ENCODE measurements around the gene TERT.
"Not testable (repeated sequence)": the region's sequence is repeated elsewhere in the genome, so short reads cannot be mapped to it uniquely, and the experiment has no call there.

Gene TERT

DNA sequence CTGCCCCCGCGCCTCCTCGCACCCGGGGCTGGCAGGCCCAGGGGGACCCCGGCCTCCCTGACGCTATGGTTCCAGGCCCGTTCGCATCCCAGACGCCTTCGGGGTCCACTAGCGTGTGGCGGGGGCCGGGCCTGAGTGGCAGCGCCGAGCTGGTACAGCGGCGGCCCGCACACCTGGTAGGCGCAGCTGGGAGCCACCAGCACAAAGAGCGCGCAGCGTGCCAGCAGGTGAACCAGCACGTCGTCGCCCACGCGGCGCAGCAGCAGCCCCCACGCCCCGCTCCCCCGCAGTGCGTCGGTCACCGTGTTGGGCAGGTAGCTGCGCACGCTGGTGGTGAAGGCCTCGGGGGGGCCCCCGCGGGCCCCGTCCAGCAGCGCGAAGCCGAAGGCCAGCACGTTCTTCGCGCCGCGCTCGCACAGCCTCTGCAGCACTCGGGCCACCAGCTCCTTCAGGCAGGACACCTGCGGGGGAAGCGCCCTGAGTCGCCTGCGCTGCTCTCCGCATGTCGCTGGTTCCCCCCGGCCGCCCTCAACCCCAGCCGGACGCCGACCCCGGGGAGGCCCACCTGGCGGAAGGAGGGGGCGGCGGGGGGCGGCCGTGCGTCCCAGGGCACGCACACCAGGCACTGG lies 548 bp downstream of the TERT start:
- no peak for DNase-seq (ENCODE audit: low read depth)

DNA sequence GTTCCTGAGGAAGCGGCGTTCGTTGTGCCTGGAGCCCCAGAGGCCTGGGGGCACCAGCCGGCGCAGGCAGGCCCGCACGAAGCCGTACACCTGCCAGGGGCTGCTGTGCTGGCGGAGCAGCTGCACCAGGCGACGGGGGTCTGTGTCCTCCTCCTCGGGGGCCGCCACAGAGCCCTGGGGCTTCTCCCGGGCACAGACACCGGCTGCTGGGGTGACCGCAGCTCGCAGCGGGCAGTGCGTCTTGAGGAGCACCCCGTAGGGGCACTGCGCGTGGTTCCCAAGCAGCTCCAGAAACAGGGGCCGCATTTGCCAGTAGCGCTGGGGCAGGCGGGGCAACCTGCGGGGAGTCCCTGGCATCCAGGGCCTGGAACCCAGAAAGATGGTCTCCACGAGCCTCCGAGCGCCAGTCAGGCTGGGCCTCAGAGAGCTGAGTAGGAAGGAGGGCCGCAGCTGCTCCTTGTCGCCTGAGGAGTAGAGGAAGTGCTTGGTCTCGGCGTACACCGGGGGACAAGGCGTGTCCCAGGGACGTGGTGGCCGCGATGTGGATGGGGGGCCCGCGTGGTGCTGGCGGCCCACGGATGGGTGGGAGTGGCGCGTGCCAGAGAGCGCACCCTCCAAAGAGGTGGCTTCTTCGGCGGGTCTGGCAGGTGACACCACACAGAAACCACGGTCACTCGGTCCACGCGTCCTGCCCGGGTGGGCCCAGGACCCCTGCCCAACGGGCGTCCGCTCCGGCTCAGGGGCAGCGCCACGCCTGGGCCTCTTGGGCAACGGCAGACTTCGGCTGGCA lies 1.3 kb downstream of the TERT start:
- DNase-seq (ENCODE audit: low read depth), result no peak

DNA sequence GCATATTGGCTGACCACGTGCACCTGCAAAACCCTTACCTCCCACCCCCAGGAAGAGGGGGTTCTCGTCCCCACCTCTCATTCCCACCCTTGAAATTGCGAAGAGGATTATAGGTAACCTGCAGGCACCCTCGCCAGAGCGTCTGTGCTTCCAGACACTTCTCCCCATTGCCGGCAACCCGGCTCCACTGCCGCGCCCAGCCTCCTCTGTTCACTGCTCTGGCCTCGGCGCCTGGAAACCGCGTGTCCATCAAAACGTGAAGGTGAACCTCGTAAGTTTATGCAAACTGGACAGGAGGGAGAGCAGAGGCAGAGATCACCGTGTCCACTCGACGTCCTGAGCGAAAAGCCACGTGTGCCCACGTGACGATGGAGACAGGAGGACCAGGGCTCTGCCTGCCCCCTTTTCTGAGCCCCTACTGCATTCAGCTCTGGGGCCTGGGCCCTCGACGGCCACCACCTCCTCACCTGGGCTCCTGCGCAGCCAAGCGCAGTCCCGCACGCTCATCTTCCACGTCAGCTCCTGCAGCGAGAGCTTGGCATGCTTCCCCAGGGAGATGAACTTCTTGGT lies 1.9 kb downstream of the TERT start:
- no peak for DNase-seq (ENCODE audit: low read depth)

DNA sequence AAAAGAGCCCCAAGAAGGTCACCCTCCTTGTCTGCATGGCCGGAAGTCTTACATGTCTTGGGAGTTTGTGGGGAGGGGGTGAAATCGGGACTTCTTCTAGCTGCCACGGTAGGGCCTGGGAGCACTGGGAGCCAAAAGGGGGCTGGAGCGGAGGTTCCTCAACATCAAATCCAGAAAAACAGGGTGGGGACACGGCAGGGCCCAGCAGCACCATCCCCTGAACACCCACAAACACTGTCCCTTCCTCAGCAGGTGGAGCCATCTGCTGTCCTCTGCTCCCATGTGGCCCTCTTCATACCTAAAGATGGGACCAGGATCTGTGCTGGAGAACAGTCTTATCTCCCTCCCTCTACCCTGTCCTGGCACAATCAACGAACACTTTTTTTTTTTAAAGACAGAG lies 2.7 kb downstream of the TERT start:
- DNase-seq (ENCODE audit: low read depth), result no peak

DNA sequence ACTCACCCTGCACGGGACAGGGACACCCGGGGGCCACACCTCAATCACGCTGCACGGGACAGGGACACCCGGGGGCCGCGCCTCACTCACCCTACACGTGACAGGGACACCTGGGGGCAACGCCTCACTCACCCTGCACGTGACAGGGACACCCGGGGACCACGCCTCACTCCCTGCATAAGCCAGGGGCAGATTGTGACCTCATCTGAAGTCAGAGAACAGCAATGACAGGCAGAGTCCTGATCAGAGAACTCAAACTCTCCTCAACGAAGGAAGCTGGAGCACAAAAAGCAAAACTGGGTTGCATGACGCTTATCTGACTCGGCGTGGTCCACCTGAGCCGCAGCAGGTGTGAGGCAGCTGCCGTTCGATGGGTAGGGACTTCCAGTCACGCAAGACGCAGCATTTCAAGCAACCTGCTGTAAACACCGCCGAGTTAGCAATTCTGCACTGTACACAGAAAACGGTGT lies 3.2 kb downstream of the TERT start:
- DNase-seq (ENCODE audit: low read depth), result no peak

DNA sequence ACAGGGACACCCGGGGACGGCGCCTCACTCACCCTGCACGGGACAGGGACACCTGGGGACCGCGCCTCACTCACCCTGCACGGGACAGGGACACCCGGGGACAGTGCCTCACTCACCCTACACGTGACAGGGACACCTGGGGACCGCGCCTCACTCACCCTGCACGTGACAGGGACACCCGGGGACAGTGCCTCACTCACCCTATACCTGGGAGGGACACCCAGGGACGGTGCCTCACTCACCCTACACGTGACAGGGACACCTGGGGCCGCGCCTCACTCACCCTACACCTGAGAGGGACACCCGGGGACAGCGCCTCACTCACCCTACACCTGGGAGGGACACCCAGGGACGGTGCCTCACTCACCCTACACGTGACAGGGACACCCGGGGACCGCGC lies 3.9 kb downstream of the TERT start:
- DNase-seq (ENCODE audit: low read depth), result not testable (repeated sequence)

DNA sequence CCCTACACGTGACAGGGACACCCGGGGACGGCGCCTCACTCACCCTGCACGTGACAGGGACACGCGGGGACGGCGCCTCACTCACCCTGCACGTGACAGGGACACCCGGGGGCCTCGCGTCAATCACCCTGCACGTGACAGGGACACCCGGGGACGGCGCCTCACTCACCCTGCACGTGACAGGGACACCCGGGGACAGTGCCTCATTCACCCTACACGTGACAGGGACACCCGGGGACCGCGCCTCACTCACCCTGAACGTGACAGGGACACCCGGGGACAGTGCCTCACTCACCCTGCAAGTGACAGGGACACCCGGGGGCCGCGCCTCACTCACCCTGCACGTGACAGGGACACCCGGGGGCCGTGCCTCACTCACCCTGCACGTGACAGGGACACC lies 5.3 kb downstream of the TERT start:
- DNase-seq (ENCODE audit: low read depth), result not testable (repeated sequence)

DNA sequence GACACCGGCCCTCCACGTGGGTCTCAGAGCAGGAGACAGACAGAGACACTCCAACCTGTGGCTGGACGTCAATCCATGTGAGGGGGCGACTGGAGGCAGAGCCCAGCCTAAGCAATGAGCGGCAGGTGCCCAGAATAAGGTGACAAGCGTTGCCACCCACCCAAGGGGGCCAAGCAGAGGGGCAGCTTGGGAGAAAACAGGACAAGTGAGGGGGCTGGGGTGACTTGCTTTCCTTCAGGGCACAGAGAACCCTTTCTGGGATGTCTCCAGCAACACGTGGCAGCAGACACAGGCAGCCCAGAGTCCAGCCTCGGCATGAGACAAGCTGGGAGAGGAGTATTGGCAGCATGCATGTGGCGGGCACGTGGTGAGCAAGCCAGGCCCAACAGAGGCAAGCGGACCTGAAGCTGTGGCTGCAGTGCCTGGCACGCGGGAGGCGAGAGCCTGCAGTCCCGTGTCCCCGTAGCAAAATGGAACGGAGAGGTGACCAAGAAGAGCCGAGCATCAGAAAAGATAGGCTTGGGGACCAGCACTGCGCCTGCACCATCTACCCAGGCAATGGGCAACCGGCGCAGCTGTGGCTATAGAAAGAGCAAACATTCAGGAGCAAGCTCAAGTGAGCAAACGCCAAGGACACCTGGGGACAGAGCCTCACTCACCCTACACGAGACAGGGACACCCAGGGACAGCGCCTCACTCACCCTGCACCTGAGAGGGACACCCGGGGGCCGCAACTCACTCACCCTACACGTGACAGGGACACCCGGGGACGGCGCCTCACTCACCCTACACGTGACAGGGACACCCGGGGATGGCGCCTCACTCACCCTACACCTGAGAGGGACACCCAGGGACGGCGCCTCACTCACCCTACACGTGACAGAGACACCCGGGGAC lies 6.2 kb downstream of the TERT start:
- no peak for DNase-seq (ENCODE audit: low read depth)

DNA sequence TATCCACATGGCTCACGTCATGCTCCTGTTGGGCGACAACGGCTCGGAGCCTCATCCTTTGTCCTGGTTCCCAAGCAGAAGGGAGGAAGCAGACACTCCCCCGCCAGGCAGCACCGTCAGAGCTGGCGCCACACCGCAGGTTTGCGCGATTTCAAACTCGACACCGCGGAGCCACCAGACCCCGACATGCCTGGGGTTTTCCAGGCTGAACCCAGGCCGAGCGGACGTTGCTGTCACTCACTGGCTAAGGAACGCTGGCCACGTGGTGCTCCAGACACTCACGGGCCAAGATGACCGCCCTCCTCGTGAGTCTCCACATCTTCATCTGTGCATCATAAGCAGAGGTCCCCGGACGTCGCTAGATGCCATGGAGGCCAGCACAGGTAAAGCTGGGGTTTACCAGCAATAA lies 9.0 kb downstream of the TERT start:
- no peak for DNase-seq (ENCODE audit: low read depth)

DNA sequence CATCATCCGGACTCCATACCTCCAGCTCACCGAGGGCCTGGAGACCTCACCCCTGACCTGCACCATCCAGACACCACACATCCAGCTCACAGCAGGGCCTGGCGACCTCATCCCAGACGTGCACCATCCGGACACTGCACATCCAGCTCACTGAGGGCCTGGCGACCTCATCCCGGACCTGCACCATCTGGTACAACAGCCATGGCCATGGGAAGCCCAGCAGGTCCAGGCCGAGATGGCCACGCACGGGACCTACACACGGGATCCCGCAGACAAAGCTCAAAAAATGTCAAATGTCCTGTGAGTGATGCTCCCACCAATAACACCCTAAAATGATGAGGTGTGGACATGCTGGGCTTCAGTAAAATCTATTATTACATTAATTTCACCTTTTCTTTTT lies 9.7 kb downstream of the TERT start:
- DNase-seq (ENCODE audit: low read depth), result no peak

DNA sequence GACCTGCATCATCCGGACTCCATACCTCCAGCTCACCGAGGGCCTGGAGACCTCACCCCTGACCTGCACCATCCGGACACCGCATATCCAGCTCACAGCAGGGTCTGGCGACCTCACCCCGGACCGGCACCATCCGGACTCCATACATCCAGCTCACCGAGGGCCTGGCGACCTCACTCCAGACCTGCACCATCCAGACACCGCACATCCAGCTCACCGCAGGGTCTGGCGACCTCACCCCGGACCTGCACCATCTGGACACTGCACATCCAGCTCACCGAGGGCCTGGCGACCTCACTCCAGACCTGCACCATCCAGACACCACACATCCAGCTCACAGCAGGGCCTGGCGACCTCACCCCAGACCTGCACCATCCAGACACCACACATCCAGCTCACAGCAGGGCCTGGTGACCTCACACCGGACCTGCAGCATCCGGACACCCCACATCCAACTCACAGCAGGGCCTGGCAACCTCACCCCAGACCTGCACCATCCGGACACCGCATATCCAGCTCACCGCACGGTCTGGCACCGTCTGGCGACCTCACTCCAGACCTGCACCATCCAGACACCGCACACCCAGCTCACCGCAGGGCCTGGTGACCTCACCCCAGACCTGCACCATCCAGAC lies 10.4 kb downstream of the TERT start:
- DNase-seq (ENCODE audit: low read depth), result not testable (repeated sequence)

DNA sequence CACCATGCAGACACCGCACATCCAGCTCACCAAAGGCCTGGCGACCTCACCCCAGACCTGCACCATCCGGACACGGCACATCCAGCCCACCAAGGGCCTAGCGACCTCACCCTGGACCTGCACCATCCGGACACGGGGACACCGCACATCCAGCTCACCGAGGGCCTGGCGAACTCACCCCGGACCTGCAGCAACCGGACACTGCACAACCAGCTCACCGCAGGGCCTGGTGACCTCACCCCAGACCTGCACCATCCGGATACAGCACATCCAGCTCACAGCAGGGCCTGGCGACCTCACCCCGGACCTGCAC lies 11.2 kb downstream of the TERT start:
- not testable (repeated sequence) for DNase-seq (ENCODE audit: low read depth)

DNA sequence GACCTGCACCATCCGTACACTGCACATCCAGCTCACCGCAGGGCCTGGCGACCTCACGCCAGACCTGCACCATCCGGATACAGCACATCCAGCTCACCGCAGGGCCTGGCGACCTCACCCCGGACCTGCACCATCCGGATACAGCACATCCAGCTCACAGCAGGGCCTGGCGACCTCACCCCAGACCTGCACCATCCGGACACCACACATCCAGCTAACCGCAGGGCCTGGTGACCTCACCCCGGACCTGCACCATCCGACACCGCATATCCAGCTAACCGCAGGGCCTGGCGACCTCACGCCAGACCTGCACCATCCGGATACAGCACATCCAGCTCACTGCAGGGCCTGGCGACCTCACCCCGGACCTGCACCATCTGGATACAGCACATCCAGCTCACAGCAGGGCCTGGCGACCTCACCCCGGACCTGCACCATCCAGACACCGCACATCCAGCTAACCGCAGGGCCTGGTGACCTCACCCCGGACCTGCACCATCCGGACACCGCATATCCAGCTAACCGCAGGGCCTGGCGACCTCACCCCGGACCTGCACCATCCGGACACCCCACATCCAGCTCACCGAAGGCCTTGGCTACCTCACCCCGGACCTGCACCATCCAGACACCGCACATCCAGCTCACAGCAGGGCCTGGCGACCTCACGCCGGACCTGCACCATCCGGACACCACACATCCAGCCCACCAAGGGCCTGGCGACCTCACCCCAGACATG lies 11.7 kb downstream of the TERT start:
- not testable (repeated sequence) for DNase-seq (ENCODE audit: low read depth)

DNA sequence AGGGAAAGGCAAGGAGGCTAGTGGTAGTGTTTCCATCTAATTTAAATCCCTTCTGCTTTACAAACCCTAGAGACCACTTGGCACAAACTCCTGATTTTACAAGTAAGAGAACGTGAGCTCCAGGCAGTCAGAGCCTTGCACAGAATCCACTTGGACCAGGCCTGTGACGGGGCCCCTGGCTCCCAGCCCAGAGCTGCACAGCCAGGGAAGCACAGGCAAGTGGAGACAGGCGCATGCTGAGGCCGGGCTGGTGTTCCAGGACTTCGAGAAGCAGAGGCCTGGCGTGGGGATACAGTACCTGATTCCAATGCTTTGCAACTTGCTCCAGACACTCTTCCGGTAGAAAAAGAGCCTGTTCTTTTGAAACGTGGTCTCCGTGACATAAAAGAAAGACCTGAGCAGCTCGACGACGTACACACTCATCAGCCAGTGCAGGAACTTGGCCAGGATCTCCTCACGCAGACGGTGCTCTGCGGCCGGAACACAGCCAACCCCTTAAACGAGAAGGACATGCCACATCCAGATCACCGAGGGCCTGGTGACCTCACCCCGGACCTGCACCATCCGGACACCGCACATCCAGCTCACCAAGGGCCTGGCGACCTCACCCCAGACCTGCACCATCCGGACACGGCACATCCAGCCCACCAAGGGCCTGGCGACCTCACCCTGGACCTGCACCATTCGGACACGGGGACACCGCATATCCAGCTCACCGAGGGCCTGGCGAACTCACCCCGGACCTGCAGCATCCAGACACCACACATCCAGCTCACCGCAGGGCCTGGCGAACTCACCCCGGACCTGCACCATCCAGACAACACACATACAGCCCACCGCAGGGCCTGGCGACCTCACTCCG lies 12.5 kb downstream of the TERT start:
- no peak for DNase-seq (ENCODE audit: low read depth)

DNA sequence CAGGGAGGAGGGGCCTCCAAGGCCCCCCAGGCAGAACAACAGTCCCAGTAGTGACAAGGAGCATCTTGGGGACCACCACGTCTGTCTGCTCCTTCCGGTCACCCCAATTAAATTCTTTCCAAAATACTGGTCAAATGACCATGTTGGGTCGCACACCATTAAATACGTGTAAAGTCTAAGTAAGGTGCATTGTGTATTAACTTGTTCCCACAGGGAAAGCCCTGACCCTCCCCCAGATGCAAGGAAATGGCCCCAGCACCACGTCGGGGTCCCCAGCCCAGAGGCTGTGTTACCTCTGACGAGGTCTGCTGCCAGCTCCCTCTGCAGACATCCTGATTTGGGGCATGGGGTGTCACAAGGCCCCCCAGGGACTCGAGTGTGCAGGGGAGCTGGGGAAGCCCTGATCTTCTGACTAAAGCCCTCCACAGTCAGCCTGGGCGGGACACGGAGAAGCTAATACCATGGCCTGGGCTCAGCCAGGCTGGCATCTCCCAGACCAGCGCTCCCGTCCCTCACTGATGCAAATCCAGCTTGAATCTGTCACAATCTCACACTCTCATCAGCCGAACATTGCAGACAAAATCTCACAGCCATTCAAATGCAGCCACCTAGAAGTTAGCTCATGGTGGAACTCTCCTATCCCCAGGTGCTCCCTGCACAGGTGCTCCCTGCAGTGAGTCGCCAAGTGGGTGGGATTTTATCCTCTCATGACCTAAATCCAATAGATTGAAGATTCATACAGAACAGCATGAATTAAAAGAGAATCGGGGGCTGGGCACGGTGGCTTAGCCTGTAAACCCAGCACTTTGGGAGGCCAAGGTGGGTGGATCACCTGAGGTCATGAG lies 13.6 kb downstream of the TERT start:
- DNase-seq (ENCODE audit: low read depth), result no peak

DNA sequence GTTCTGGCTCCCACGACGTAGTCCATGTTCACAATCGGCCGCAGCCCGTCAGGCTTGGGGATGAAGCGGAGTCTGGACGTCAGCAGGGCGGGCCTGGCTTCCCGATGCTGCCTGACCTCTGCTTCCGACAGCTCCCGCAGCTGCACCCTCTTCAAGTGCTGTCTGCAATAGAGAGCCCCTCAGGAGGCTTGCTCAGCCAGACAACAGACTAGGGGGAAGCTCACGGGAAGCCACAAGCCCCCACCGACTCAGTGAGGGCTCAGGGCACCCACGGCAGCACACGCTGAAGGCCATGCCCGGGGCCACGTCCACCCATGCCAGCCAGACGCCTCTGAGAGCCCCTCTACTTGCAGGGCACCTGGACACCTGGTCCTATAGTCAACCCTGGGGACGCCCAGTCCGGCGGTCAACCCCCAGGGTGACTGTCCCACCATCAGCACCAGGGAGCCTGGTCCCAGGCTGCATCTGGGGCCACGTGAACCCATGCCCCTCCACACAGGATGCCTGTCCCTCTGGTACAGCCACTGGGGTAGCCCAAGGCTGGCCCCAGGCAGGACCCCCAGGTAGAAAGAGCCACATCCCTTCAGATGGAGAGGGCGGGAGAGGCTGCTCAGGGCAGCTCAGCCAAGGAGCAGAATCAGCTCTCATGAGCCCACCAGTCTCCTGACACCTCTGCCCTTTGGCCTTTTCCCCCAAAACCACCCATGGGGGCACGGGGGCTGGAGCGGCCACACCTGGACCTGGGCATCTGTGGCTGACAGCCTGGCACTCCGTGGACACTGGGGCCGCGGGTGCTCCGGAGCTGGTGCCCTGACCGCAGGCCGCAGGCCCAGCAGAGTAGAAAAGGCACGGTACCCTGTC lies 14.5 kb downstream of the TERT start:
- DNase-seq (ENCODE audit: low read depth), result no peak

DNA sequence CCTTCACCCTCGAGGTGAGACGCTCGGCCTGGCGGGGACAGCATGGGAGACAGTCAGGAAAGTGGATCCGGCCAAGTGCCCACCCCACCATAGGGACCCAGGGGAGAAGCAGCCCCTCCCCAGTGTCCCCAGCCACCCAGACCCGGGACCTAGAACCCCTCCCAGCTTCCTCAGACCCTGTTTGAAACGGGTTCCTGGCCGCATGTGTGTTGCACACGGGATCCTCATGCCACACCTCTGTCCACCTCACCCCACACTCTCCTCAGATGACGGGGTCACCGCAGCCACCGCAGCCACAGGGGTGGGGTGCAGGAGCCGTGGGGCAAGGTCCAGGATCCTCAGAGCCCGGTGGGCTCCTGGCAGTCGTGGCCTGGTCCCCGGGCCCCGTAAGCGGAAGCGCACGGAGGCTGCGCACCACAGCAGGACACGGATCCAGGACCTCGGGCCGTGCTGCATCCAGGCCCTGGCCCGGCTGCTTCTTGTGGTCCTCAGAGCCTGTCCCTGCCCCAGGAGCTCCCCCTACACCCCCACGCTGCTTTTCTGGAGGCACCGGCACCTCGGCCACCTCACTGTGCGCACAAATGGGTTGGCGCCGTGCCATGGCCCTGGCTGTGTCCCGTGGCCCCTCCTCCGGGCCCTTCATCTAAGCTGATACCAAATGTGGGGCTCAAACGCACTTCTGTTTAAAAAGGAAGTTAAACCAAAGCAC lies 15.3 kb downstream of the TERT start:
- DNase-seq (ENCODE audit: low read depth), result no peak

Data from activated T-cell treated with anti-CD3 and anti-CD28 coated beads for 24 hours (primary cell).